GM21825 (cell line): Measurements from ENCODE around the gene ARPC5L.

Source experiments
- ATAC-seq: cut with Tn5 transposase; IDR thresholded peaks from one replicate; pipeline ENCODE4 v1.9.1; 2021; ENCODE audit warnings: mild to moderate bottlenecking, moderate library complexity; ENCODE audit not compliant: unreplicated experiment

The ARPC5L gene

GRCh38 chr9:124863371-124863871 is 1.5 kb downstream of the ARPC5L start:
- no peak for ATAC-seq

DNA sequence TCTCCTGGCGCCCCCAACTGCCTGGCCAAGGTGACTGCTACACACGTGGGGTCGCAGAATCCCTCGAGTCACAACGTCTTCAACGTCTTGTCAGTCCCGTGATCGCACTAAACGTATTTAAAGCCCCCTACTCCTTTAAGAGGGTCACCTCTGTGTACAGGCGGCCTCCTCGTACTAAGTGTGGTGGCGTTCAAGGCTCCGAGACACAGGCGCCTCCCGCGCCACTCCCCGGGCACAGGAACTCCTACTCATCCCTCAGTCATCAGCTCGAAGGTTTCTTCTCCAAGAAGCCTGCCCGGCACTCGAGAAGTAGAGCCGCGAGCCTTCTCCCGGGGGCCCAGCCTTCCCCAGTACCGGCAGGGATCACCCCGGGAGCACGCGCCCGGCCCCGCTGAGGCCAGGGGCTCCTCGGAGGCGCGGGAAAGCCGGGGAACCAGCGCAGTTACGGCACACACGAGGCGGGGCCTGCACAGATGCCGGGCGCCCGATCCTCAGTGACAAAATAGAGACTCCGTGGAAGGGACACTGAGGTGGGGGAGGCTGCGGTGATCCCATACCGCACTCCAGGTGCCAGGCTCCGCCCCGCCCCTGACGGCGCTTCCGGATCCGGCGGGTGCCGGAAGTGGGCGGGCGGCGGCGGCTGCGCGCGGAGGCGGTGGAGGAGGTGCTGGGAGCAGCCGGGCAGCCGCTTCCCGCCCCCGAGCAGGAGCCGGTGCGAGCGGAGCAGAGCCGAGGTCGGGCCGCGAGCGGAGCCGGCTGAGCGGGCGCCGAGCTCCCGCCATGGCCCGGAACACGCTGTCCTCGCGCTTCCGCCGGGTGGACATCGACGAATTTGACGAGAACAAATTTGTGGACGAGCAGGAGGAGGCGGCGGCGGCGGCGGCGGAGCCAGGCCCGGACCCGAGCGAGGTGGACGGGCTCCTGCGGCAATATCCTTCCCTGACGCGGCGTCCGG is 6.9 kb downstream of the ARPC5L start:
- ATAC-seq = peak; percentile 70

DNA sequence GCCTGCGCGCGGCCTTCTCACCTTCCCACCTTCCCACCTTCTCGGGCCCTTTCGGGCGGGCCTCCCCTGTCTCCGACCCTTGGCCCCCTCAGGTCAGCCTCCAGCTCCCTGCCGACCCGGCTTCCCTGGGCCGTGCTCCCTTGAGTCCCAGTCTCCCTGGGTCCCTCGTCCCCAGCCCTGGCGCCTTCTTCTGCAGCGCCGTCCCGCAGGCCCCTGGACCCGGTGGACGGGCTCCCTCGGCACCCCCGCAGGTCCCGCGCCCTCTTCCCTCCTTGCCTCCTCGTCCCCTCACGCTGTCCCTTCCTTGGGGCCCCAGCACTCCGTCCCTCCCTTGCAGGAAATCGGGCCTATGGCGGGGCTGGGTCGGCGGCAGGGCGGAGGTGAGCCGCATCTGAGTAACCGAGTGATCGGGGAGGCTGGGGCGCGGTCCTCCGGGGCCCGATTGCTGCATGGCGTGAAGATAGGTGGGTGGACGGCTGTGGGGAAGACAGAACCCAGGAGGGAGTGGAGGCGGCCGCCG is 7.6 kb downstream of the ARPC5L start:
- ATAC-seq = peak; percentile 1

DNA sequence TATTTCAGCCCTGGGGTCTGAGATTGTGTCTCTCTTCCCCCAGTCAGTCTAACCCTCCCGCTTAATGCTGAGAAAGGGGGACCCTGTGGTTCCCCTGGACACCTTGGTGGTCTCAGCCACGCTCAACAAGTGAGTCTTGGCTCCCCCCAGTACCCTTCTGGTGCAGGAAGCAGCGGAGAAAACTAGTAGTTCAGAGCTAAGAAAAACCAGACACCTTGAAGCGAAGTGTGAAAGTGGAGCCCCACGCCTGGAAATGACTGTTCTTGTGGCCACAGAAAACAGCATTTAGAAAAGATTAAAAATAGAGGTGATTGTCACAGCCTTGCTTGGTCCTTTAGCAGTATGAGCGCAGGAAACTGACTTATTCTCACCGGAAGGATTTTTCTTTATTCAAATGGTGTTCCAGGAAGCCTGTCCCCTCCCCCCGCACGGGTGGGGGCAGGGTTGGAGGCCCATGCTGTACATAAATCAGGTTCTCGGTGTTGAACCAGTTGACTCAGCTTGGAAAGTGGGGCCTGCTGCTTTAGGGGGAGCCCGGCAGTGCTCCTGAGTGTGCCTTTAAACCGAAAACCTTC is 8.1 kb downstream of the ARPC5L start:
- ATAC-seq = peak; percentile 40

DNA sequence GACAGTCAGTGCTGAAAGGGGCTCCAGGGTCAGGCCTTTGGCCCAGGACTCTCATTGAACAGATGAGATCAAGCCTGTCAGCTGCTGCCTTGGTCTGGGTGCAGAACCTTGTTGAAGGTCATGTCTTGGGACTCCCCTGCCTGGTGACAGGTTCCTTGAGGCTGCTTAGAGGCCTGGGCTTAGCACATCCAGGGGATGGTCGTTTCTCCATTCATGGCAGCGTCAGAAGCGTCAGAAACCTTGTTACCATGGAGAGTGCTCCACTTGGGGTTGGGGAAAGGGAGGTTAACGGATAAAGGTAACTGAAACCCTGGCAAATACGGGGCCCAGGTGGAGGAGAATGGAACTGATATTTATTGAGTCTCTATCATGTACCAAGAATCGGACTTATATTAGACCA is 8.8 kb downstream of the ARPC5L start:
- no peak for ATAC-seq

- no peak for ATAC-seq
Measured at GRCh38 chr9:124871156-124871561, 9.2 kb downstream of the ARPC5L start.

DNA sequence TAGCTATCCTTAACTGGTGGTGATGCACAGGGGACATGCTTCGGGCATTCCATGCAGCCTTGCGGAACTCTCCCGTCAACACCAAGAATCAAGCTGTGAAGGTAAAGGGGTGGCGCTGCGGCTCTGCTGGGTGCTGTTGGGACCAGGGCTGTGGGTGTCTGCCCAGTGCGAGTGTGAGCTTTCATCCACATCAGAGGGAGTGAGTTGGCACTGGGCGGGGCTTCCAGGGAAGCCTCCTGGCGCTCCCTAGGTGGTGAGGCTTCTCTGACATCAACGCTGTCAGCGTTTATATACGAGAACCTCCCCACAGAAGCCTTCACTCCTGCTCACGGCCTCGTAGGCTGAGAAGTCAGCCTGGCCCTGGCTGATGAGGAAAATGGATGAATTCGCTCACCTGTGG is 11.7 kb downstream of the ARPC5L start:
- ATAC-seq = no peak

DNA sequence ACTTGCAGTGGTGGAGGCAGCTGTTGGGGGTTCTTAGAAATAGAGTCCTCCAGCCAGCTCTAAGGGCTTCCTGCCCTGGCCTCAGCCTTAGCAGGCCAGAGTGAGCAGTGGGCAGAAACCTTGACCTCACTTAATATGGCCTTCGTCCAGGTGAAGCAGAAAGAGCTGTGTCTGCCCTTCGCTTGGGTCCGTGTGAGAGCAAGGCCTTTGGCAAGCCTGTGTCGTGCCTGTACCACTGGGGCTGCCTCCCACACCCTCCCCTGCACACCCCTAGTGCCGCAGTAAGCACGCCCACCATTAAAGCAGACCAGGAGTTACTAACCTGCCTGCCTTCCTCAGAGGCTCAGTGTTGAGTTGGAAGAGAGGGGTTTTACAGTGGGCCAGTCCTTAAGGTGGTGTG is 13.6 kb downstream of the ARPC5L start:
- ATAC-seq = no peak

DNA sequence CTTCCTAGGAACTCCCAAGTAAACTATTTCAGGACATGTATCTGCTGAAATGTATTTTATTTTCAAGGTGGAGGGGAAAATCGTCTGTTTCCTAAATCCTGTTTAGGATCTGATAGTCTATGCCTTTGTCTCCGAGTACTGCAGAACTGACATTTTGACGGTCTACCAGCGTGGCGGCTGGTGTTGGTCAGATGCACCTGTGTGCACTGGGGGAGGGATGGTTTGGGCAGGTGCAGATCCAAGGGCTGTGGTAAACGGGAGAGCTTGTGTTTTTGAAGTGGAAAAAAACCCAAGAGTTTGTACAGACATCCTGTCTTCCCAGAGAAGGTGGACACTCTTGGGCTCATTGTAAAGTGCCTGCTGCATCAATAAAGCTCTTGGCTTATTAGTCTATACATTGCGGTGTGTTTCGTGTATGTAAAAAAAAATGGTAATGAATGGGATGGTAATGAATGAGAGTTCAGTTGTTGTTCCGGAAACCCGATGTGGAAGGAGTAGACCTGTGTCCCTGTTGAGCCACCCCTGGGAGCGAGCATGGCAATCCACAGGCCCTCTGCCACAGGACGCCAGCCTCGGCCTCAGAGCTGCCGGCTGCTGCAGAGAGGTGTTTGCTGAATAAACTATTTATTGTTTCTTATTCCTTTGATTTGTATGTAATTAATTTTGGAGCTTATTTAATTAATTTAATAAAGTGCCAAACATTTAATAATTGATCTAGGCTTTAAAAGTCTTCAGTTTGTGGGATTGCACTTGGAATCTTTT is 15.3 kb downstream of the ARPC5L start:
- no peak for ATAC-seq

GRCh38 chr9:124878021-124878420 is 16.1 kb downstream of the ARPC5L start:
- ATAC-seq = no peak

DNA sequence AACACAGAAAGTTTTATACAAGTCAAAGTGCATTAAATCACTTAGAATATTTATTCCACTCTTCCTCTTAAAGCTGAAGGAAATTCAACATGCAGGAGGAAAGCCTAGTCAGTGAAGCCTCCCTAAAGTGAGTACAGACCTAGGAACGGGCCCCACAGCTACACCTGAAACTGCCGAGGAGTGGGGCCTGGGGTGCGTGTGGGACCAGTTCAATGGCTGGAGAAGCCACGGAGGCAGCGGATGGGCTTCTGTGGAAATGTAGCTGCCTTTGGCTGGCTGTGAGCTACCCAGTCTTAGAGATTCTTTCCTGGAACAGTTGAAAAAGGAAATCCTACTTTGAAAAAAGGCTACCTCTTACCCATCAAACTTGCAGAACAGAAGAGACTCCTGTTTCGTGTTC is 16.6 kb downstream of the ARPC5L start:
- ATAC-seq = no peak

GRCh38 chr9:124879226-124879625 is 17.3 kb downstream of the ARPC5L start:
- ATAC-seq = no peak

DNA sequence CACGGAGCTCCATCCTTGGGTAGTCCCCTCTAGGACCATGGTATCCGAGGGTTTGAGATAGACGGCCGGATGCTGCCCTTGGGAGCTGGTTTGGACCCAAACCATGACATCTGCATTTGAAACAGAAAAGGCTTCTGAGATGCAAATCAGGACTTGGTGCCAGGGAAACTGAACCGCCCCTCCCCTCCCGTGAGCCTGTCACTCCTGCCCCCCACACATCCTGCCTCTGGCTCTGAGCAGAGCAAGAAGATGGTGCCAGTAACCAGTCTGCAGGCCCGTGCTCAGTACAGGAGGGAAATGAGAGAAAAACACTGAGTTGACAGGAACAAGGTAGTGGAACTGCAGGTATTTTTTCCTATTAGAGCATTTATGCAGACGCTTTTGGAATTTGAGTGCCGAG is 18.6 kb downstream of the ARPC5L start:
- ATAC-seq = no peak

GRCh38 chr9:124881138-124881743 is 19.3 kb downstream of the ARPC5L start:
- no peak for ATAC-seq

DNA sequence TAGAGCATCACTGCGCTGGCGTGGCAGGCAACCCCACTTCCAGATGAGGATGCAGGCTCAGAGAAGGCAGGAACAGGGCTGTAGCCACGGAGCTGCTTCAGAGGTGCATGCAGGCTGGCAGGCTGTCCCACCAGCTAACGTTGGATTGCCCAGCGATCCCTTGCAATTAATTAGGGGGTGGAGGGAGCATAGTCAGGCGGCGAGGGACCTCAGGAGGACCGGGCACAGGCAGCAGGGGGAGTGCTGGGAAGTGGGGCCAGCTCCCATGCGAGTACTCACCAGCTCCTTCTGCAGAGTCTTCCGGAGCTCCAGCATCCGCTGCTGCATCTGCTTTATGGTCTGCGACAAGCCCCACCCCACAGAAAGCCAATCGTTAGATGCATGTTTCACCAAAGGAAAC is 20.3 kb downstream of the ARPC5L start:
- ATAC-seq = no peak

GRCh38 chr9:124884376-124884775 is 22.4 kb downstream of the ARPC5L start:
- no peak for ATAC-seq

GRCh38 chr9:124885551-124885950 is 23.6 kb downstream of the ARPC5L start:
- ATAC-seq = no peak

DNA sequence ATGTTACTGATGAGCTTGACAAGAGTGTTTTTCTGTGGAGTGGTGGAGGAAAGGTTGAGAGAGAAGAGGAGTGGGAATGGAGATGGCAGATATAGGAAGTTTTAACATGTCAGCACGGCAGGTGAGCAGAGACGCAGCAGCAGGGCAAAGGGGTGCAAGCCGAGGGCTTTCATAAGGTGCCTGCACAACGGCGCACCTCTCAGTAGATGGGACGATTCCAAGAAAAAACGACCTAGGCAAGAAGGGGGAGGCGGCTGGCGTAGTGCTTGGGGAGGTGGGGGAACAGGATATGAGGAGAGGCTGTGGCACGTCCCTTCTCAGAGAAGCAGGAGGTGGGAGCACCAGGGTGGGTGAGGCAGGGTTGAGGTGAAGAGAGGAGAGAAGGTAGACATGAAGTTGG is 24.5 kb downstream of the ARPC5L start:
- no peak for ATAC-seq

GRCh38 chr9:124886866-124887492 is 25.0 kb downstream of the ARPC5L start:
- ATAC-seq = no peak

DNA sequence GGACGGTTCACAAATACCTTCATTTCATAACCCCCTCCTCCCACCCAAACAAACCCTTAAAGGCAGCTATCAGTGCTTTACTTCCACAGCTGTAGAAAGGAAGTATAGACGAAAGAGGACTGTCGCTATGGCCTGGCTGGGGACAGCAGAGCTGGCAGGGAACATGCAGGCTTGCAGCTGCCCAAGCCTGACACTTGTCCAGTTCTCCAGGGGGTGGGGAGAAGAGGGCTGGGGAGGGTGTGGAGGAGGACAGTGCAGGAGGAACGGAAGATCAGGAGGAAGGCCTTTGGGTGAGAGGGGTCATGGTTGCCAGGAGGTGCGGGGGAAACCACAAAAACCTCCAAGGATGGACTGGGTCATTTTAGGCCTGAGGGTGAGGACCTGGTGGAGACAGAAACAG is 25.9 kb downstream of the ARPC5L start:
- no peak for ATAC-seq
